HepG2 (cell line): Measurements from ENCODE around the gene UBXN2A. TPM values are rescaled to one million over a fixed set of nuclear protein-coding genes. Genes with fewer than 3 reads are reported as not detected.

ENCODE experiments used
- ATAC-seq: fragments of 200-7000 bp; cut with Tn5 transposase; 3 replicates; pipeline ENCODE4 v1.9.1; 2020; ENCODE audit warnings: mild to moderate bottlenecking, moderate library complexity
- BruUV-seq: library from RNA; stranded (reverse); fragments of 400-500 nt; replicated peaks from 2 replicates; lab custom pipeline; 2021; lab: Mats Ljungman, UMichigan
- CTCF ChIA-PET: fragments of 300-600 bp; formaldehyde crosslinking; extraction: SDS; loops from one replicate; lab custom pipeline; 2021; ENCODE audit warnings: low total read pairs, inconsistent platforms, low intra/inter-chr PET ratio; lab: Yijun Ruan, JAX
- POLR2A ChIA-PET: fragments of 350-600 bp; sonication (Branson Sonifier 250); formaldehyde crosslinking; loops from one replicate; lab custom pipeline; 2020; ENCODE audit warnings: antibody characterized with exemption, inconsistent platforms; lab: Yijun Ruan, JAX
- DNase-seq: peaks from one replicate; pipeline ENCODE4 v3.0.0-alpha.2; 2015; ENCODE audit warnings: low spot score
- FAIRE-seq: peaks from 3 replicates; lab custom pipeline; 2011; peaks lifted over from hg19 to GRCh38; lab: Jason Lieb, UNC
- H2AFZ ChIP-seq: one replicate; pipeline ENCODE4 v1.6.1; 2011; ENCODE audit warnings: low read length, inconsistent platforms
- H3K27ac ChIP-seq: fragments of 300-600 bp; 3 replicates; pipeline ENCODE4 v1.8.0; 2011; ENCODE audit warnings: mixed run types, mild to moderate bottlenecking, mixed read lengths, low read length, inconsistent platforms; ENCODE audit not compliant: insufficient read depth; ENCODE audit errors: extremely low read length
- H3K27me3 ChIP-seq, 2 experiments: fragments of 200-600 bp in 1 of 2; 2 replicates in 1 of 2; 3 replicates in 1 of 2; pipeline versions ENCODE4 v1.6.0 to v1.8.0; 2011; ENCODE audit warnings: low read length in 2 of 2, mild to moderate bottlenecking in 2 of 2, moderate library complexity in 2 of 2, inconsistent platforms in 1 of 2; ENCODE audit not compliant: insufficient read depth in 2 of 2, control insufficient read depth in 1 of 2
- H3K36me3 ChIP-seq, 2 experiments: fragments of 200-600 bp in 1 of 2; replicated peaks in 1 of 2; 2 replicates in 1 of 2; 3 replicates in 1 of 2; pipeline versions ENCODE4 v1.5.1 to v1.8.0; 2011; ENCODE audit warnings: low read length in 2 of 2, inconsistent platforms in 1 of 2; ENCODE audit not compliant: insufficient read depth in 2 of 2, control insufficient read depth in 1 of 2
- H3K4me1 ChIP-seq: 2 replicates; pipeline ENCODE4 v1.5.1; 2012; ENCODE audit warnings: low read length, inconsistent platforms; ENCODE audit not compliant: insufficient read depth
- H3K4me2 ChIP-seq: 2 replicates; pipeline ENCODE4 v1.6.0; 2011; ENCODE audit warnings: low read depth, low read length, inconsistent platforms
- H3K4me3 ChIP-seq, 3 experiments: fragments of 200-600 bp in 1 of 3; sonication (generic), shearing (Covaris generic) in 1 of 3; replicated peaks in 1 of 3; 2 replicates each; pipeline ENCODE4 v1.5.1; 2011 to 2016; ENCODE audit warnings: low read length in 3 of 3, inconsistent platforms in 2 of 3, low read depth in 2 of 3, mild to moderate bottlenecking in 2 of 3, control low read depth in 1 of 3, mixed read lengths in 1 of 3; ENCODE audit not compliant: insufficient read depth in 1 of 3
- H3K79me2 ChIP-seq: one replicate; pipeline ENCODE4 v1.6.1; 2011; ENCODE audit warnings: low read length, inconsistent platforms; ENCODE audit not compliant: insufficient read depth
- H3K9ac ChIP-seq: 2 replicates; pipeline ENCODE4 v1.6.0; 2011; ENCODE audit warnings: mild to moderate bottlenecking, low read depth, low read length, inconsistent platforms; ENCODE audit not compliant: insufficient read depth
- H3K9me3 ChIP-seq: 2 replicates; pipeline ENCODE4 v1.5.1; 2012; ENCODE audit warnings: mild to moderate bottlenecking, low read length
- H4K20me1 ChIP-seq: 2 replicates; pipeline ENCODE4 v1.6.0; 2011; ENCODE audit warnings: inconsistent platforms, mild to moderate bottlenecking, low read length, moderate library complexity; ENCODE audit not compliant: insufficient read depth
- KAT8 ChIP-seq: IDR thresholded peaks from 2 replicates; pipeline ENCODE4 v1.6.1; 2016; ENCODE audit warnings: missing genetic modification reagents, missing compliant biosample characterization
- SNAI1 ChIP-seq: sonication (generic); formaldehyde crosslinking; IDR thresholded peaks from 2 replicates; pipeline ENCODE4 v1.5.0; 2020; ENCODE audit warnings: mild to moderate bottlenecking, missing genetic modification reagents, borderline replicate concordance
- WGBS: methylation state at CpG from one replicate; pipeline ENCODE4 v1.1.6; 2017; ENCODE audit warnings: low lambda C conversion rate; 5-methylcytosine and 5-hydroxymethylcytosine counted together
- in situ Hi-C: cut with HindIII; loops from 2 replicates; pipeline ENCODE4 v1.10.0; 2017; ENCODE audit warnings: low pct_unique_long_range_greater_than_20kb; ENCODE audit not compliant: extremely low pct_ligation_motif_present
- intact Hi-C: fragments of 100-400 bp; cut with micrococcal nuclease; formaldehyde crosslinking; loops from one replicate; pipeline ENCODE4 v1.10.0; 2022; ENCODE audit not compliant: unreplicated experiment
- polyA plus RNA-seq, 8 experiments: library from polyadenylated mRNA; depleted of rRNA in 3 of 8; stranded (reverse) in 7 of 8; unstranded in 1 of 8; fragments of >200 nt; fragmentation: Illumina TruSeq in 4 of 8; extraction: Trizol in 4 of 8; gene quantifications; 2 replicates each; pipeline versions ENCODE4 v1.2.1 to v1.2.3, GENCODE V29; 2011 to 2016; ENCODE audit warnings: low read depth in 4 of 8, missing spikeins in 1 of 8, mixed read lengths in 1 of 8; ENCODE audit not compliant: insufficient read depth in 1 of 8
- total RNA-seq, 5 experiments: library from RNA; depleted of rRNA; stranded (reverse); fragments of >200 nt; fragmentation: Illumina TruSeq; extraction: Trizol; gene quantifications; 2 replicates each; pipeline ENCODE4 v1.2.3, GENCODE V29; 2016; ENCODE audit warnings: low read depth in 1 of 5
- TF ChIP-seq, protein P1 (sequence below): sonication (generic); formaldehyde crosslinking; IDR thresholded peaks from 2 replicates; pipeline ENCODE4 v1.4.0; 2020; ENCODE audit warnings: missing genetic modification reagents
- TF ChIP-seq, protein P2 (sequence below): sonication (generic); formaldehyde crosslinking; IDR thresholded peaks from 2 replicates; pipeline ENCODE4 v1.5.0; 2020; ENCODE audit warnings: missing genetic modification reagents
- TF ChIP-seq, protein P3 (sequence below): IDR thresholded peaks from 2 replicates; pipeline ENCODE4 v1.6.1; 2016; ENCODE audit warnings: missing biosample characterization, missing genetic modification reagents, low read depth

Gene UBXN2A
- total and polyA plus RNA-seq, 2 of the 13 experiments (the other 11 are each of a cell fraction or from before 2014, with no cell fraction given) = 8.3 to 20.9 TPM

DNA sequence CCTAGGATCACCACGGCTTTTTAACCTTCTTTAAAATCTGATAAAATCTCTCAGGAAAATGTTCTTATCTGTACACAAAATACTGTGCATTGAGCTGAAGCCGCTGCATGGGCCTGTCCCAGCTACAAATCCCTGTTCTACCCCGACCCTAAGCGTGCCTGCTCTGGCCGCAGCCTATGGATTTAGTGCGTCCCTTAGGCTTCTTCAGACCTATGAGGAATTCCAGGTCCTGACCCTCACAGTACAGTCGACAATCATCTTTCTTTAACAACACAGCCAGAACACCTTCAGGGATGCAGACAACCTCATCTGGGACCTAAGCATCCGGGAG is 107.4 kb downstream of the UBXN2A start (continued):
- 0 out of 2 replicates have a peak, but pooled peaks have one; percentile 4 for TF ChIP-seq SNAI1 (CRISPR knock-in tag)
- TF ChIP-seq, all 625 proteins: peak for 33

DNA sequence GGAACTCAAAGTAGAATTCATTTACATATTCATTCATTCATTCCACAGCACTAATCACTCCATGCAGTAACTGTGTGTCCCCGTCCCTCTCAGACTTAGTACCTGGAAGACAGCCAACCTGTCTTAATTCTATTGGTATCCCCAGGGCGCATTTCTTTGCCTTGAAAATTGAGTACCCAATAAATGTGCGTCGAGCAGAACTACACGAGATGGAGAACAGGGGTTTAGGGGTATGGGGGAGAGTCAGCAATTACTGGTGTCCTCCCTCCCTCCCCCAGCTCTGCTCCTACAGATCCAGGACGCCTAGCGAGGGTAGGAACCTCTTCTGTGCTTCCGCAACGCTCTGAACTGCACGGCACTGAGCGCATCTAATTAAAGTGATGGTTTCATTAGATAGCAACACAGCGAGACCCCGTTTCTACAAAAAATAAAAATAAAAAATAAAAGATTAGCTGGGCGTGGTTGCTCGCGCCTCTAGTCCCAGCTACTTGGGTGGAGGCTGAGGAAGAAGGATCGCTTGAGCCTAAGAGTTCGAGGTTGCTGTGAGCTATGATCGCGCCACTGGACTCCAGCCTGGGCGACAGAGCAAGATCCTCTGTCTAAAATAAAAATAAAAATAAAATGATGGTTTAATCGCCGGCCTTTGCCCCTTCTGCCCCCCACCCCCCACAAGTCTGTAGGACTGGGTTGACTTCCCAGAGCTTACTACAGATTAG is 108.7 kb downstream of the UBXN2A start:
- Histone ChIP-seq H3K9me3 (no peaks in the 10 kb centered on the region), H3K27ac (no peak overlapping the region), H2AFZ (no peak overlapping the region), H3K4me3 (peak overlapping the region; percentile 92 to 95 (median 94)), H3K79me2 (peaks cover 34% of the 10 kb centered on the region), H3K4me2 (peak overlapping the region; percentile 82), H3K27me3 (no peaks in the 10 kb centered on the region; a peak in 2 of 5 replicates), H4K20me1 (no peaks in the 10 kb centered on the region), H3K36me3 (peaks cover 0 to 2% of the 10 kb centered on the region in 2 experiments; a peak in 2 of 5 replicates), H3K9ac (no peak overlapping the region), H3K4me1 (peaks cover 75% of the 10 kb centered on the region)
- WGBS = 70% methylated on average over 23 of the region's 23 CpGs
- in situ Hi-C loops (no loop called here), intact Hi-C loops (no loop called here)
- POLR2A ChIA-PET = interaction anchor here (0.7 to 5.4 kb wide), 7 partner anchors 12 to 121 kb away, joined by 3 to 76 read pairs (median 3); partner anchors contain the start of genes ATAD2B, SF3B6 and TP53I3
- no peak for ATAC-seq
- no peak for FAIRE-seq
- no peak for DNase-seq
- CTCF ChIA-PET = no interaction called here
- TF ChIP-seq, protein P1, sequence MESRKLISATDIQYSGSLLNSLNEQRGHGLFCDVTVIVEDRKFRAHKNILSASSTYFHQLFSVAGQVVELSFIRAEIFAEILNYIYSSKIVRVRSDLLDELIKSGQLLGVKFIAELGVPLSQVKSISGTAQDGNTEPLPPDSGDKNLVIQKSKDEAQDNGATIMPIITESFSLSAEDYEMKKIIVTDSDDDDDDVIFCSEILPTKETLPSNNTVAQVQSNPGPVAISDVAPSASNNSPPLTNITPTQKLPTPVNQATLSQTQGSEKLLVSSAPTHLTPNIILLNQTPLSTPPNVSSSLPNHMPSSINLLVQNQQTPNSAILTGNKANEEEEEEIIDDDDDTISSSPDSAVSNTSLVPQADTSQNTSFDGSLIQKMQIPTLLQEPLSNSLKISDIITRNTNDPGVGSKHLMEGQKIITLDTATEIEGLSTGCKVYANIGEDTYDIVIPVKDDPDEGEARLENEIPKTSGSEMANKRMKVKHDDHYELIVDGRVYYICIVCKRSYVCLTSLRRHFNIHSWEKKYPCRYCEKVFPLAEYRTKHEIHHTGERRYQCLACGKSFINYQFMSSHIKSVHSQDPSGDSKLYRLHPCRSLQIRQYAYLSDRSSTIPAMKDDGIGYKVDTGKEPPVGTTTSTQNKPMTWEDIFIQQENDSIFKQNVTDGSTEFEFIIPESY (CRISPR knock-in tag) = 0 out of 2 replicates have a peak, but pooled peaks have one; percentile 7
- TF ChIP-seq, protein P2, sequence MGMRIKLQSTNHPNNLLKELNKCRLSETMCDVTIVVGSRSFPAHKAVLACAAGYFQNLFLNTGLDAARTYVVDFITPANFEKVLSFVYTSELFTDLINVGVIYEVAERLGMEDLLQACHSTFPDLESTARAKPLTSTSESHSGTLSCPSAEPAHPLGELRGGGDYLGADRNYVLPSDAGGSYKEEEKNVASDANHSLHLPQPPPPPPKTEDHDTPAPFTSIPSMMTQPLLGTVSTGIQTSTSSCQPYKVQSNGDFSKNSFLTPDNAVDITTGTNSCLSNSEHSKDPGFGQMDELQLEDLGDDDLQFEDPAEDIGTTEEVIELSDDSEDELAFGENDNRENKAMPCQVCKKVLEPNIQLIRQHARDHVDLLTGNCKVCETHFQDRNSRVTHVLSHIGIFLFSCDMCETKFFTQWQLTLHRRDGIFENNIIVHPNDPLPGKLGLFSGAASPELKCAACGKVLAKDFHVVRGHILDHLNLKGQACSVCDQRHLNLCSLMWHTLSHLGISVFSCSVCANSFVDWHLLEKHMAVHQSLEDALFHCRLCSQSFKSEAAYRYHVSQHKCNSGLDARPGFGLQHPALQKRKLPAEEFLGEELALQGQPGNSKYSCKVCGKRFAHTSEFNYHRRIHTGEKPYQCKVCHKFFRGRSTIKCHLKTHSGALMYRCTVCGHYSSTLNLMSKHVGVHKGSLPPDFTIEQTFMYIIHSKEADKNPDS (CRISPR knock-in tag) = 0 out of 2 replicates have a peak, but pooled peaks have one; percentile 51
- TF ChIP-seq, protein P3, sequence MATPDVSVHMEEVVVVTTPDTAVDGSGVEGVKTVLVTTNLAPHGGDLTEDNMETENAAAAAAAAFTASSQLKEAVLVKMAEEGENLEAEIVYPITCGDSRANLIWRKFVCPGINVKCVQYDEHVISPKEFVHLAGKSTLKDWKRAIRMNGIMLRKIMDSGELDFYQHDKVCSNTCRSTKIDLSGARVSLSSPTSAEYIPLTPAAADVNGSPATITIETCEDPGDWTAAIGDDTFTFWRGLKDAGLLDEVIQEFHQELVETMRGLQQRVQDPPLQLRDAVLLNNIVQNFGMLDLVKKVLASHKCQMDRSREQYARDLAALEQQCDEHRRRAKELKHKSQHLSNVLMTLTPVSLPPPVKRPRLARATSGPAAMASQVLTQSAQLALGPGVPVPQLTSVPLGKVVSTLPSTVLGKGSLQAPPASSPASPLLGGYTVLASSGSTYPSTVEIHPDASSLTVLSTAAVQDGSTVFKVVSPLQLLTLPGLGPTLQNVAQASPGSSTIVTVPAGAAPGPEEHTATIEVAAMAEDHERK (CRISPR knock-in tag) = no peak
- TF ChIP-seq KAT8 = 0 out of 2 replicates have a peak, but pooled peaks have one; percentile 6
- BruUV-seq = no TSS peak
